HEK293T (cell line): ENCODE results near the gene TNIP1.

Experiments used
- CTCF ChIA-PET: fragments of 350-600 bp; formaldehyde crosslinking; extraction: SDS; loops from one replicate; lab custom pipeline; 2021; ENCODE audit warnings: antibody characterized with exemption, inconsistent platforms; lab: Yijun Ruan, JAX
- POLR2A ChIA-PET: fragments of 350-600 bp; formaldehyde crosslinking; extraction: SDS; loops from one replicate; lab custom pipeline; 2020; ENCODE audit warnings: antibody characterized with exemption, inconsistent platforms; lab: Yijun Ruan, JAX
- DNase-seq: peaks from one replicate; pipeline ENCODE4 v3.0.0; 2012; ENCODE audit warnings: mixed read lengths; ENCODE audit errors: extremely low spot score
- ARNT ChIP-seq: fragments of 450-650 bp; IDR thresholded peaks from 2 replicates; pipeline ENCODE4 v1.6.1; 2017; ENCODE audit warnings: mild to moderate bottlenecking
- BHLHE40 ChIP-seq: fragments of 450-650 bp; IDR thresholded peaks from 2 replicates; pipeline ENCODE4 v1.6.1; 2016; ENCODE audit warnings: mild to moderate bottlenecking, moderate library complexity, borderline replicate concordance
- CTBP1 ChIP-seq: fragments of 450-650 bp; IDR thresholded peaks from 2 replicates; pipeline ENCODE4 v1.6.1; 2016; ENCODE audit warnings: borderline replicate concordance
- ELF4 ChIP-seq: fragments of 450-650 bp; IDR thresholded peaks from 2 replicates; pipeline ENCODE4 v1.6.1; 2017; ENCODE audit warnings: antibody characterized with exemption
- FOXA1 ChIP-seq: fragments of 450-650 bp; IDR thresholded peaks from 2 replicates; pipeline ENCODE4 v1.6.1; 2016; ENCODE audit warnings: mild to moderate bottlenecking
- FOXK2 ChIP-seq: fragments of 450-650 bp; IDR thresholded peaks from 2 replicates; pipeline ENCODE4 v1.6.1; 2016; ENCODE audit warnings: mild to moderate bottlenecking
- FOXM1 ChIP-seq: fragments of 450-650 bp; IDR thresholded peaks from 2 replicates; pipeline ENCODE4 v1.6.1; 2017; ENCODE audit warnings: mild to moderate bottlenecking, borderline replicate concordance
- HDGF ChIP-seq: fragments of 450-650 bp; IDR thresholded peaks from 2 replicates; pipeline ENCODE4 v1.6.1; 2017; ENCODE audit warnings: antibody characterized with exemption, borderline replicate concordance
- L3MBTL2 ChIP-seq: fragments of 450-650 bp; conservative IDR thresholded peaks from 2 replicates; pipeline ENCODE4 v1.6.1; 2016; ENCODE audit warnings: mild to moderate bottlenecking
- LEF1 ChIP-seq: fragments of 450-650 bp; IDR thresholded peaks from 2 replicates; pipeline ENCODE4 v1.6.1; 2017; ENCODE audit warnings: mild to moderate bottlenecking, borderline replicate concordance
- NFRKB ChIP-seq: fragments of 450-650 bp; IDR thresholded peaks from 2 replicates; pipeline ENCODE4 v1.6.1; 2016; ENCODE audit warnings: mild to moderate bottlenecking, moderate library complexity
- SP1 ChIP-seq: fragments of 450-650 bp; IDR thresholded peaks from 2 replicates; pipeline ENCODE4 v1.6.1; 2017
- SUZ12 ChIP-seq: fragments of 450-650 bp; IDR thresholded peaks from 2 replicates; pipeline ENCODE4 v1.6.1; 2016; ENCODE audit warnings: mild to moderate bottlenecking
- TARDBP ChIP-seq: fragments of 450-650 bp; IDR thresholded peaks from 2 replicates; pipeline ENCODE4 v1.6.1; 2016
- ZNF384 ChIP-seq: fragments of 450-650 bp; IDR thresholded peaks from 2 replicates; pipeline ENCODE4 v1.6.1; 2016
- TF ChIP-seq, protein P1 (sequence below): fragments of 450-650 bp; IDR thresholded peaks from 2 replicates; pipeline ENCODE4 v1.6.1; 2016

The TNIP1 gene

GRCh38 chr5:151092762-151093161 is 11.9 kb upstream of the TNIP1 start:
- DNase-seq = no peak
- ChIA-PET CTCF (no interaction called here), POLR2A (interaction anchor here (1.3 kb wide), 1 partner anchor 11 kb away, joined by 3 read pairs; the partner anchor contains the start of gene TNIP1)
- TF ChIP-seq SP1 = no peak
- no peak for TF ChIP-seq TARDBP
- no peak for TF ChIP-seq FOXK2
- TF ChIP-seq FOXA1 = no peak
- no peak for TF ChIP-seq ARNT
- no peak for TF ChIP-seq LEF1
- no peak for TF ChIP-seq ELF4
- no peak for TF ChIP-seq HDGF
- no peak for TF ChIP-seq L3MBTL2
- no peak for TF ChIP-seq FOXM1
- TF ChIP-seq SUZ12 = no peak
- TF ChIP-seq, protein P1, sequence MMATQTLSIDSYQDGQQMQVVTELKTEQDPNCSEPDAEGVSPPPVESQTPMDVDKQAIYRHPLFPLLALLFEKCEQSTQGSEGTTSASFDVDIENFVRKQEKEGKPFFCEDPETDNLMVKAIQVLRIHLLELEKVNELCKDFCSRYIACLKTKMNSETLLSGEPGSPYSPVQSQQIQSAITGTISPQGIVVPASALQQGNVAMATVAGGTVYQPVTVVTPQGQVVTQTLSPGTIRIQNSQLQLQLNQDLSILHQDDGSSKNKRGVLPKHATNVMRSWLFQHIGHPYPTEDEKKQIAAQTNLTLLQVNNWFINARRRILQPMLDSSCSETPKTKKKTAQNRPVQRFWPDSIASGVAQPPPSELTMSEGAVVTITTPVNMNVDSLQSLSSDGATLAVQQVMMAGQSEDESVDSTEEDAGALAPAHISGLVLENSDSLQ = no peak

GRCh38 chr5:151089726-151090125 is 8.9 kb upstream of the TNIP1 start:
- no peak for DNase-seq
- CTCF ChIA-PET = interaction anchor here (1.3 kb wide), 1 partner anchor 26 kb away, joined by 7 read pairs; no protein-coding TSS in a partner anchor
- POLR2A ChIA-PET = interaction anchor here (1.0 to 2.0 kb wide), 2 partner anchors 8 to 9 kb away, joined by 3 to 10 read pairs; partner anchors contain the start of gene TNIP1
- TF ChIP-seq TARDBP (no peak), LEF1 (no peak), ZNF384 (no peak), SUZ12 (no peak)

DNA sequence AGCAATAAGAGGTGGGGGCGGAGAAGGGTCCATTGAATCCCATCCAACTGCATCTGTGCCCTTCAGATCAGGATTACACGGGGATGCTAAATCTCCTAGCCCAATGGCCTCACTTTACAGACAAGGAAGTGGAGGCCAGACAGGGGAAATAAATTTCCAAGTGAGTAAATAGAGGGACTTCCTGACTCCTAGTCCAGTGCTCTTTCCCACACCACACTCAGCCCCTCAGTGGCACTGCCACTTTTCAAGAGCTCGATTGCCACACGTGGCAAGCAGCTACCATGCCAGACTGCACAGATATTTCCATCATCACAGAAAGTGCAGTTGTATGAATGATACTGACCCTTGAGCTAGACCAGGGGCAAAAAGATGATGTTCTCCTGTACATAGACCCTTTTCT is 8.2 kb upstream of the TNIP1 start:
- no peak for TF ChIP-seq SUZ12
- no peak for TF ChIP-seq HDGF
- no peak for TF ChIP-seq FOXK2
- TF ChIP-seq SP1 = no peak
- TF ChIP-seq TARDBP = no peak
- no peak for TF ChIP-seq LEF1
- TF ChIP-seq, protein P1 = no peak
- no peak for TF ChIP-seq CTBP1
- no peak for TF ChIP-seq L3MBTL2
- no peak for TF ChIP-seq NFRKB
- TF ChIP-seq ARNT = no peak
- TF ChIP-seq ELF4 = no peak
- ChIA-PET POLR2A (interaction anchor here (2.0 kb wide), 1 partner anchor 8 kb away, joined by 10 read pairs; the partner anchor contains the start of gene TNIP1), CTCF (interaction anchor here (0.6 to 1.3 kb wide), 2 partner anchors 26 to 231 kb away, joined by 5 to 7 read pairs; no protein-coding TSS in a partner anchor)
- DNase-seq = no peak

- POLR2A ChIA-PET = no interaction called here
- TF ChIP-seq SUZ12 = no peak
- no peak for TF ChIP-seq NFRKB
- TF ChIP-seq FOXK2 = no peak
- TF ChIP-seq SP1 = no peak
- TF ChIP-seq HDGF = no peak
- TF ChIP-seq LEF1 = no peak
- no peak for TF ChIP-seq ARNT
- TF ChIP-seq ZNF384 = no peak
- TF ChIP-seq FOXA1 = no peak
- CTCF ChIA-PET = no interaction called here
- DNase-seq = no peak
These were observed 6.7 kb upstream of the TNIP1 start for GRCh38 chr5:151087486-151087885.

DNA sequence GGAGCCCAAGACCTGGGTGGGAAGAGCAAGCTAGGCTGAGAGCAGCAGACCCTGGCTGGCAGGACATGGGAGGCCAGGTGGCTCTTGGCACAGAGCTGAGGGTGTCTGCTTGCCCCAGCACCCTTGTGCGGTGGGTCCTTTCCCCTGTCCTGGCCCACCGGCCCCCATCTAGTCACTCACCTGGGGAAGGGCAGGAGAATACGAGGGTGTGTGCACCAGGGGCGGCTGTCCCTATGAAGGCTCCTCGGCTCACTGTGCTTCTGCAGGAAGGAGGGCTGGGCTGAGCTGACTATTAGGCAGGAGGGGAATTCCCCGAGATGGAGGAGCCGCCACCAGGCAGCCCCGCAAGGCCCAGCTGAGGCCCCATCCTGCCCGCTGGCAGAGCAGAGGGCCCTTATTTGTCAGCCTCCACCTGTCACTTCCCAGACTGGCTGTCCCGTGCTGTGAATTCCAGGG is 6.1 kb upstream of the TNIP1 start:
- ChIA-PET POLR2A (no interaction called here), CTCF (interaction anchor here (1.0 kb wide), 1 partner anchor 28 kb away, joined by 3 read pairs; no protein-coding TSS in a partner anchor)
- TF ChIP-seq BHLHE40 (no peak), ELF4 (no peak), NFRKB (no peak), ZNF384 (no peak)
- DNase-seq = no peak

DNA sequence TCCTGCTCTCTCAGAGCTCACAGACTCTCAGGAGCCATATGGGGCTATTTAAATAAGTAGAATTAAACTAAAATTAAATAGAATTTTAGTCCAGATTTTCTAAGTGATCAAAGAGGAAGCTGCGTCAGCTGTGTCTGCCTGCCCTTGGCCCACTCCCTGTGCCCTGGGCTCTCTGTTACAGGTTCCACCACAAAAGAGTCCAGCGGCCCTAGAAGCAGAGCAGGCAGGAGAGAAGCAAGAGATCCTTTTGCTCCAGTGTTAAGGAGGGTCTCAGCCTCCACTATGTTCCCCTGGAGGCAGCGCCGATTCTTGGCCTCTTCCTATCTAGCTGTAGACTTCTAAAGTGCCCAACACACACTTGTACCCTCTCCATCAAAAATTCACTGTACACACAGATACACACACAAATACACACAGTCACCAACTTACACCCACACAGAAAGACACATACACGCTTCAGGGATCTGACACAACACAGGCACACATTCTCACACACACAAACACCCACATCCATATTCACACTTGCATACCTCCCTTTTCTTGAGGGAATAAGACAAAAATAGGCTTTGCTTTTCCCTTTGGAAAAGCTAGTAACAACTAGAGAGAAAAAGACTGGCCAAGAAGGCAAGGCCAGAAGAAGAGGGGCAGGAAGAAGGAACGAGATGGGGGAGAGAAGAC is 5.5 kb upstream of the TNIP1 start:
- no peak for TF ChIP-seq ELF4

GRCh38 chr5:151085517-151086041 is 4.7 kb upstream of the TNIP1 start:
- CTCF ChIA-PET = interaction anchor here (1.0 kb wide), 1 partner anchor 30 kb away, joined by 3 read pairs; no protein-coding TSS in a partner anchor
- DNase-seq = no peak
- POLR2A ChIA-PET = no interaction called here
- TF ChIP-seq L3MBTL2 (no peak), HDGF (no peak)

More for the DNA sequence above, 5.5 kb upstream of the TNIP1 start:
- no peak for DNase-seq
- POLR2A ChIA-PET = no interaction called here
- CTCF ChIA-PET = interaction anchor here (1.0 kb wide), 1 partner anchor 29 kb away, joined by 3 read pairs; no protein-coding TSS in a partner anchor
